HT1080 (cell line): ENCODE measurements around the gene SLBP. TPM values are rescaled to one million over a fixed set of nuclear protein-coding genes. Genes with fewer than 3 reads are reported as not detected.

Experiments
- DNase-seq: peaks from one replicate; pipeline ENCODE4 v3.0.0-alpha.2; 2015; ENCODE audit warnings: low read depth
- small RNA-seq: library from RNA; depleted of rRNA; stranded (forward); fragments of <200 nt; gene quantifications from one replicate; pipeline ENCODE3, GENCODE V24; 2014
- total RNA-seq: library from RNA; depleted of rRNA; stranded (reverse); fragments of >200 nt; shearing (Covaris generic); gene quantifications from 2 replicates; pipeline ENCODE4 v1.2.3, GENCODE V29; 2014; rRNA removed

The SLBP gene
- total RNA-seq, 1 experiment from 2014 or later = 139 TPM

- DNase-seq = no peak
Measured at GRCh38 chr4:1656132-1656531, 56.0 kb downstream of the SLBP start.

- DNase-seq = no peak
Measured at GRCh38 chr4:1655676-1656075, 56.4 kb downstream of the SLBP start.

GRCh38 chr4:1655081-1655480 lies 57.0 kb downstream of the SLBP start:
- DNase-seq = no peak

- no peak for DNase-seq
Measured at GRCh38 chr4:1654216-1654955, 57.7 kb downstream of the SLBP start.

- no peak for DNase-seq
Measured at GRCh38 chr4:1653776-1654175, 58.3 kb downstream of the SLBP start.

GRCh38 chr4:1652088-1652487 lies 60.0 kb downstream of the SLBP start:
- DNase-seq = no peak

GRCh38 chr4:1651609-1652008 lies 60.5 kb downstream of the SLBP start:
- no peak for DNase-seq

- no peak for DNase-seq
Measured at GRCh38 chr4:1648962-1649361, 63.2 kb downstream of the SLBP start.

GRCh38 chr4:1647432-1647831 lies 64.7 kb downstream of the SLBP start:
- DNase-seq = no peak

- DNase-seq = no peak
Measured at GRCh38 chr4:1646690-1647089, 65.4 kb downstream of the SLBP start.

GRCh38 chr4:1644891-1645657 lies 67.0 kb downstream of the SLBP start:
- no peak for DNase-seq

- DNase-seq = no peak
Measured at GRCh38 chr4:1643971-1644735, 68.0 kb downstream of the SLBP start.

Small RNA genes lying within 50 kb of the gene (small RNA-seq; reads per million reads assigned to genes)
- not detected for gene RF00019

Other genes with a start within 250 kb of the SLBP start
- gene FAM53A, start 28.0 kb downstream of the SLBP start, total RNA-seq = 0.06 TPM in 1 of 2 replicates, not detected in the other
- gene TMEM129, start 9.0 kb upstream of the SLBP start, total RNA-seq = 40.1 and 41.7 TPM in 2 replicates
- 51.0 and 77.7 TPM in 2 replicates for gene TACC3, start 9.2 kb upstream of the SLBP start, total RNA-seq
- gene FGFR3, start 81.0 kb upstream of the SLBP start, total RNA-seq = 1.6 and 2.0 TPM in 2 replicates
- 88.5 and 99.3 TPM in 2 replicates for gene LETM1, start 143.8 kb upstream of the SLBP start, total RNA-seq
- 67.4 and 83.1 TPM in 2 replicates for gene NSD2, start 159.1 kb upstream of the SLBP start, total RNA-seq